ENCODE results near the gene ADAM33. TPM values are rescaled to one million over a fixed set of nuclear protein-coding genes. Genes with fewer than 3 reads are reported as not detected.

The ADAM33 gene
- total RNA-seq, 1 experiment from 2014 or later = not detected

- H3K4me3 ChIP-seq (ENCODE audit: low read depth, low read length, poor library complexity, severe bottlenecking) = no peak overlapping the region
- H3K27me3 ChIP-seq (replicated peaks; ENCODE audit: insufficient read depth, low read depth, low read length, poor library complexity) = peaks cover 4% of the 10 kb centered on the region
- intact Hi-C loops (cut with micrococcal nuclease; ENCODE audit: unreplicated experiment) = loop anchor here (2.0 to 5.0 kb wide), 2 partner anchors 51 to 368 kb away; partner anchors contain the start of gene ADISSP
- peak; percentile 72 for DNase-seq (ENCODE audit: low spot score)
- no TSS peak for BruUV-seq (replicated peaks)
- TF ChIP-seq EZH2 (IDR thresholded peaks at IDR 0.05; ENCODE audit: borderline replicate concordance, low read depth, low read length, poor library complexity, severe bottlenecking) (no peak), CTCF (conservative IDR thresholded peaks at IDR 0.05; ENCODE audit: low read depth, low read length) (peak; percentile 88)
- ChIA-PET POLR2A (ENCODE audit: low non-redundant PET) (no interaction called here), CTCF (interaction anchor here (0.5 to 1.2 kb wide), 4 partner anchors 51 to 399 kb away, joined by 3 to 5 read pairs (median 4); partner anchors contain the start of genes ADISSP, AP5S1 and SPEF1)
- H3K27ac ChIP-seq (ENCODE audit: low read depth, low read length, poor library complexity, severe bottlenecking) = no peak overlapping the region
- H3K4me1 ChIP-seq (ENCODE audit: insufficient read depth, low read length, poor library complexity, severe bottlenecking) = no peaks in the 10 kb centered on the region
- no peaks in the 10 kb centered on the region for H3K36me3 ChIP-seq (ENCODE audit: insufficient read depth, low read length, poor library complexity, severe bottlenecking)
- H3K9me3 ChIP-seq (ENCODE audit: low read depth, low read length, poor library complexity, severe bottlenecking) = no peaks in the 10 kb centered on the region
Measured at GRCh38 chr20:3716195-3716834, 34.5 kb upstream of the ADAM33 start.

- no peak for TF ChIP-seq CTCF (conservative IDR thresholded peaks at IDR 0.05; ENCODE audit: low read depth, low read length)
- Histone ChIP-seq H3K4me3 (ENCODE audit: low read depth, low read length, poor library complexity, severe bottlenecking) (no peak overlapping the region), H3K9me3 (ENCODE audit: low read depth, low read length, poor library complexity, severe bottlenecking) (no peaks in the 10 kb centered on the region), H3K4me1 (ENCODE audit: insufficient read depth, low read length, poor library complexity, severe bottlenecking) (no peaks in the 10 kb centered on the region), H3K27ac (ENCODE audit: low read depth, low read length, poor library complexity, severe bottlenecking) (no peak overlapping the region), H3K27me3 (replicated peaks; ENCODE audit: insufficient read depth, low read depth, low read length, poor library complexity) (no peaks in the 10 kb centered on the region), H3K36me3 (ENCODE audit: insufficient read depth, low read length, poor library complexity, severe bottlenecking) (no peaks in the 10 kb centered on the region)
- intact Hi-C loops (cut with micrococcal nuclease; ENCODE audit: unreplicated experiment) = loop anchor here (5.0 kb wide), 2 partner anchors 152 to 497 kb away; no protein-coding TSS in a partner anchor
- no TSS peak for BruUV-seq (replicated peaks)
- CTCF ChIA-PET = interaction anchor here (1.1 kb wide), 1 partner anchor 67 kb away, joined by 3 read pairs; the partner anchor contains the start of gene SPEF1
- no peak for DNase-seq (ENCODE audit: low spot score)
- POLR2A ChIA-PET (ENCODE audit: low non-redundant PET) = interaction anchor here (0.6 kb wide), 1 partner anchor 33 kb away, joined by 3 read pairs; no protein-coding TSS in a partner anchor
Measured at GRCh38 chr20:3714092-3714491, 32.3 kb upstream of the ADAM33 start.

- no peak within 1 kb of the TSS for H3K4me3 ChIP-seq (ENCODE audit: low read depth, low read length, poor library complexity, severe bottlenecking)
- ChIA-PET CTCF (interaction anchor here (0.6 kb wide), 1 partner anchor 59 kb away, joined by 11 read pairs; no protein-coding TSS in a partner anchor), POLR2A (ENCODE audit: low non-redundant PET) (interaction anchor here (0.6 kb wide), 1 partner anchor 492 kb away, joined by 6 read pairs; no protein-coding TSS in a partner anchor)
- no peak for TF ChIP-seq CTCF (conservative IDR thresholded peaks at IDR 0.05; ENCODE audit: low read depth, low read length)
- TF ChIP-seq EZH2 (IDR thresholded peaks at IDR 0.05; ENCODE audit: borderline replicate concordance, low read depth, low read length, poor library complexity, severe bottlenecking) = no peak
- H3K36me3 ChIP-seq (ENCODE audit: insufficient read depth, low read length, poor library complexity, severe bottlenecking) = no peaks in the 10 kb centered on the region
- H3K27ac ChIP-seq (ENCODE audit: low read depth, low read length, poor library complexity, severe bottlenecking) = no peak within 1 kb of the TSS
- no peaks in the 10 kb centered on the region for H3K9me3 ChIP-seq (ENCODE audit: low read depth, low read length, poor library complexity, severe bottlenecking)
- intact Hi-C loops (cut with micrococcal nuclease; ENCODE audit: unreplicated experiment) = loop anchor here (5.0 kb wide), 2 partner anchors 150 to 495 kb away; no protein-coding TSS in a partner anchor
- H3K4me1 ChIP-seq (ENCODE audit: insufficient read depth, low read length, poor library complexity, severe bottlenecking) = no peaks in the 10 kb centered on the region
- no peaks in the 10 kb centered on the region for H3K27me3 ChIP-seq (replicated peaks; ENCODE audit: insufficient read depth, low read depth, low read length, poor library complexity)
- DNase-seq (ENCODE audit: low spot score) = no peak
- BruUV-seq (replicated peaks) = no TSS peak
Measured at GRCh38 chr20:3712279-3712873, 30.6 kb upstream of the ADAM33 start, which contains the start of gene SIGLEC1. Gene SIGLEC1 (minus strand): TSS chr20:3712600. CDS start chr20:3707128, 5,472 bp downstream.

Data from A673 (cell line).